ENCODE measurements around the gene NDP.
A peak's percentile ranks its signal among the peaks of the same experiment; 100 is the strongest.
"Not testable (repeated sequence)": the region's sequence is repeated elsewhere in the genome, so short reads cannot be mapped to it uniquely, and the experiment has no call there.

The NDP gene

DNA sequence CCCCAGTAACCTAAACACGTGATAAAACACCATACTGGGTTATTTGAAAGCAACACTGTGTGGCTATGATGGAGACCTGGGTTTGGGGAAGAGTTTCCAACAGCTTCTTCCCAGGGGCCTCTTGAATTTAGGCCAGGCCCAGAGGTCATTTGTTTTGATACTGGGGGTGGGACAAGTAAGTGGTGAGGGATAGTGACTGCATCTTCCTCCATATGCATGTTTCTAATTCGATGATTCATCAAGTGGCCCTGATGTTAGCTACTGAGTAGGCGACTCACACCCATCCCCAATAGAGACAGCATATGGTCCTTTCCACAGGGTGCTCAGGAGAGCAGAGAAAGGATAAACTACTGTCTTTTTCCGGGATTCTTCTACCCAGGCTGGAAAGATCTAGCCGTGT is 2.7 kb downstream of the NDP start:
- DNase-seq (ENCODE audit: low spot score): no peak

GRCh38 chrX:43969504-43970501 is 3.4 kb downstream of the NDP start:
- no peak for DNase-seq (ENCODE audit: low spot score)

DNA sequence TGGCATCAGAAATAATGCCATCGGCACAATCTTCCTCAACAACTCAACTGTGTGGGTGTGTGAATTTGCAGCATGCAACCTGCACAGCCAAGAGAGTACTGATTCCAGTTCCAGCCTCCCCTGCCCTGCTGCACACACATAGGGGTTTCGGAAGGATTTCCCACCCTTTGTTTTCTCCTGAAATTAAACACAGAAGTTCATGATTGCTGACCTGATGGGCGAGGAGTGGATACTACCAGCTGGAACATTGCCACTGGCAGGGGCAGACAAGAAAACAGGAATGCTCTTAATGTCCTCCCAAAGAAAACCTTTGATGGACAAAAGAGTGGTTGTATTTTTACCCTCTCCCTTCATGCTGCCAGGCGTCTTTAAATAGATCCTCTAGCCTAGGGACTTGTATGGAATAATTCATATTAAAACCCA is 4.8 kb downstream of the NDP start:
- DNase-seq (ENCODE audit: low spot score): no peak

GRCh38 chrX:43964936-43965335 is 8.3 kb downstream of the NDP start:
- DNase-seq (ENCODE audit: low spot score): no peak

DNA sequence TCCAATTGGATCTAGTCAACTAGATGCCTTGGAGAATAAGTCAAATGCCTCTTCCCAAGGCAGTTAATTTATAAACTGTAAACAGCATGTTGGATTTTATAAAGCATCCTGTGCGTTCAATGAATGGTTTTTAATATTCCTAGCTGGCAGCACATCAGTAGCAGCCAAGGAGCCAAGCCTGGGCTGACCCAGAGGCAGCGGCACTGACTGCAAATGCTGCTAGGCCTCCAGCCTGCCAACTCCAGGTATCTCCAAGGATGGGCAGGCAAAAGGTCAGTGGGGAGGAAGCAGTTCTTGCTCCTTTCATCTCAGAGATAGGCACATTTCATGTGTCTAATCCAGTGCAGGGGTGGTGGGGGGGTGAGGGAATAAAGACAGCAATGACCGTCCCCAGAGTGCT is 9.5 kb downstream of the NDP start:
- DNase-seq (ENCODE audit: low spot score): no peak

- no peak for DNase-seq (ENCODE audit: low spot score)
Observed at GRCh38 chrX:43962636-43963035, 10.6 kb downstream of the NDP start.

DNA sequence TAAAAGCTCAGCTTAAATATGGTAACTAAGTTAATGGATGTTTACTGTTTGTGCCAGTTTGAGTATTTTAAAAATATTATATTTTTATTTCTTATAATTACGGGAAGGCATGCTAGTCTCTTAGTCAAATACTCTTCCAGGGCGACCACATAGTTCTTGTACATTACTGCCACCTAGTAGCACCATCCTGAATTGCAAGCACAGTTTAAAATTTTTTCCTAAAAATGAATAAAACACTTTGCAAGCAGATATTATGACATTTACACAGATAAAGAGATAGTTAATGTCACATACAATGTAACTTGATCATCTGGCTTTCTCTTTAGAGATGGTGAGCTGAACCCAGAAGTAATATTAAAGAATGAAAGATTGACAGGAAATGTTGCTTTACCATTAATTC is 11.5 kb downstream of the NDP start:
- DNase-seq (ENCODE audit: low spot score): peak; percentile 28

DNA sequence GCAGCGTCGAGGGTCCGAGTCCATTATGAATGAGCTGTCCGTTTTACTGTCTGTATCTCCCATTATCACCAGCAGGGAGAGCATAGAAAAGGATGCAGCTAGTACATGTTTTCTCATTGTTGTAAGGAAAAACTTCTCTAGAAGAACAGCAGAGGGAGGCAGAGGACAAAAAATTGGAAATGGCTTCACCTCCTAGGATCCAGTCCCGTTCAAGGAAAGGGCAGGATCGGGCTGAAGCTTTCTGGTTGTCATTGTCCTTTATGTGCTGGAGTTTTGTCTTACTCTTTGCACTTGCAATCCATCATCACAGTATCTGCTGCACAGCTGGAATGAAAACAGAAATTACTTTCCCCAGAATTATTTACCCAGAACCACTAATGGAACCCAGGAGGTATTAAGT is 14.7 kb downstream of the NDP start:
- DNase-seq (ENCODE audit: low spot score): peak; percentile 72

DNA sequence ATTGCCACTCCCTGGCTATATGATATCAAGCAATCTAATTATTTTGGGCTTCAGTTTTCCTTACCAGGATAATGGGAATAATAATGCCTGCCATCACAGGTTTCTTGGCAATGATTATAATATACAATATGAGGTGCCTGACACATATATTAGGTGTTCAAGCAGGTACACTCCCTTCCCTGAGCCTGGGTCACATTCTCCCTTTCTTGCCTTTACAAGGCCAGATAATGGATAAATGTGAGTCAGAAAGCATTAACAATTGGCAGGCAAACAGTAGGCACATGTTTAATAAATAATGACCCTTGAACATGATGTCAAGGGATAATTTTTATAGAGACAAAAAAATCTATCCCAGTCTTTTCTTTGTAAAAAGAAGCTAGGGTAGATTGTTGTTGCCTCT is 17.2 kb downstream of the NDP start:
- no peak for DNase-seq (ENCODE audit: low spot score)

GRCh38 chrX:43953218-43953617 is 20.0 kb downstream of the NDP start:
- DNase-seq (ENCODE audit: low spot score): no peak

DNA sequence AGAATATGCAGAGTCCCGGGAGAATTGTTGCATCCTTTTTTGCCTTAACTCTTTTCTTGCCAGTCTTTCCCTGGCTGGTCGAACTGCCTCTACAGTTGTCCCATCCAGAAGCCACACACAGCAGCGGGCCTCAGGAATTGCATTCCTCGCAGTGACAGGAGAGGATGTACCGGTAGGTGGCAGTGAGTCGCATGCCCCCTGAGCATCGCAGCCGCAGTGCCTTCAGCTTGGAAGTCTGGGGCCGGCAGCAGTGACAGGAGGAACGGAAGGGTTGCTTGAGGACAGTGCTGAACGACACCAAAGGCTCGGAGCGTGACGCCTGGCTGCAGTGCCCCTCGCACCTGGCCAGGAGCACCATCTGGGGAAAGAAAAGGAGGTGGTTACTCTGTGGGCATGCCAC is 23.5 kb downstream of the NDP start:
- DNase-seq (ENCODE audit: low spot score): no peak

- DNase-seq (ENCODE audit: low spot score): no peak
Observed at GRCh38 chrX:43940816-43941474, 32.2 kb downstream of the NDP start.

GRCh38 chrX:43939187-43939926 is 33.8 kb downstream of the NDP start:
- no peak for DNase-seq (ENCODE audit: low spot score)

GRCh38 chrX:43922032-43922431 is 51.2 kb downstream of the NDP start:
- not testable (repeated sequence) for DNase-seq (ENCODE audit: low spot score)

DNA sequence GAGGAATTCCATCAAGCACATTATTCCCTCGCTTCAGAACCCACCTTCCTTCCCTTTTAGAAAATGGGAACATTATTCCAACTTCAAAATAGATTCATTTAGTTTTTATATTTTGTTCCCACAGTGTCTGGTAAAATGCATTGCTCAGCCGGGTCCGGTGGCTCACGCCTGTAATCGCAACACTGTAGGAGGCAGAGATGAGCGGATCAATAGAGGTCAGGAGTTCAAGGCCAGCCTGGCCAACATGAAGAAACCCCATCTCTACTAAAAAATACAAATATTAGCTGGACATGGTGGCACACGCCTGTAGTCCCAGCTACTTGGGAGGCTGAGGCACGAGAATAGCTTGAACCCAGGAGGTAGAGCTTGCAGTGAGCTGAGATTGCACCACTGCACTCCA is 62.4 kb downstream of the NDP start:
- DNase-seq (ENCODE audit: low spot score): not testable (repeated sequence)

GRCh38 chrX:43910012-43910411 is 63.2 kb downstream of the NDP start:
- no peak for DNase-seq (ENCODE audit: low spot score)

GRCh38 chrX:43909141-43909540 is 64.0 kb downstream of the NDP start:
- no peak for DNase-seq (ENCODE audit: low spot score)

GRCh38 chrX:43899878-43900815 is 73.0 kb downstream of the NDP start:
- DNase-seq (ENCODE audit: low spot score): no peak
